IPS-NIHi7 (cell line): ENCODE results near the gene CHRNA4.

Source experiments
- DNase-seq: peaks from one replicate; pipeline ENCODE4 v3.0.0; 2012; ENCODE audit warnings: mixed read lengths; ENCODE audit errors: extremely low spot score

CHRNA4 gene

DNA sequence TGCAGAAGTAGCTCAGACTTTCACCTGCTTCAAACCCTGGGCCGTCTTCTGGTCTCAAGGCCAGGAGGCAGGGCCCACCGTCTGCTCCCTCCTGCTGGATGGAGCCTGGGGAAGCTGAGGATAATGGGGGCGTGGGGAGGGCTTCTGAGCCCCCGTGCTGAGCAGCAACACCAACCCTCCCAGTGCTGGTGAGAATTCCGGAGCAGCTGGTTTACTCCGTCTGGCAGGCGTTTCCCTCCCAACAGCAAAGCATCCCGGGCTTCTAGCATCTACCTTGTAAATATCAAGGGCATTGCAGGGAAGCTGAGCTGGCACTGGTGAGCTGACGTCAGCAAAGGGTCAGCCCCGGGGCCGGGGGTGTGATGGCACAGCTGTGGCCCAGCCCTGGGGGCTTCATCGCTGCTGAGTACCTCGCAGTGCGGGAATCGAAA is 16.8 kb upstream of the CHRNA4 start:
- no peak for DNase-seq

DNA sequence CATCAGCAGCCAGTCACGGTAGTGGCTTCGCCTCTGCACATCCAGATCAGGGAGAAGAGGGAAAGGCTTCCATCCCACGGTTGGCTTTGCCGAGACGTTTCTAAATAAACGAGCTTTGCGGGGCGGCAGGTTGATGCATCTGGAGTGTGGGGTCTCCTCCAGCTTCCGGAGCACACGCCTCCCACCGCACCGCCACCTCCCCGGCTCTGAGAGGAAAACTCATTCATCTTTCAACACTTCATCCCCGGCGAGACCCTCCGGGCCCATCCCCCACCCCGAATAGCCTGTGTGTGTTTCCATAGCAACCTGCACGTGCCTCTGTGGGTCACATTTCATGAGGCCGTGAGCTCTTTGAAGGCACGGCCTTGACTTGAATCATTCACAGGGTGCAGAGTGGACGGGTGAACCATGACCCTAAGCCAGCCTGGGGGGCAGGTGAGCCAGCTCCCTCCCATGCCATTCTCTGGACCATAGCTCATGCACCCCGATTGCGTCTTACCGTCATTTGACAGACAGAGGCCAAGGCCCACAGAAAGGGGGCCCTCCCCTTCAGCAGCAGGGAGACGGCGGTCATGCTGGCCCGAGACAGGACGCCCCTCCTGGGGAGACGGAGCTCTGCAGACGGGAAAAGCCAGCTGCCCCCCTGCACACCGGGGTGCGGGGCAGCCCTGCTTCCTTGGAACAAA is 16.2 kb upstream of the CHRNA4 start:
- peak; percentile 64 for DNase-seq

- no peak for DNase-seq
Measured at GRCh38 chr20:63376283-63377250, 15.4 kb upstream of the CHRNA4 start.

GRCh38 chr20:63375438-63375837 is 14.3 kb upstream of the CHRNA4 start:
- no peak for DNase-seq

DNA sequence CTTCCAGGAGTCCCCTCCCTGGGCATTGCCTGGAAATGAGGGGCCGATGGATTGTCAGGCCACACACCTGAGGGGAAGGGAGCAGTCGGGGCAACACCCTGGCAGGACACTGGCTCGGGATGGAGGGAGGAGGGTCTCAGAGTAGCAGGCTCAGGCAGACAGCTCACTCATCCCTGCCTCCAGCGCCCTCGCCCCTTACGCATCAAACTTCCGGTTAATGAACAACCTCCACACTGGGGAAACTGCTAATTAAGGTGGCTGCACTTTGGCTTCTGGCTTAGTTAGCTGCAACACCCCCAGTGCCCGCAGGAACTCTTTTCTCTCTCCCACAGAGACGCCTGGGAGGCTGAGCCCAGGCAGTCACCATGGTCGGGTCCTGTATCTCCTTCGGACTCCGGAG is 13.4 kb upstream of the CHRNA4 start:
- no peak for DNase-seq

- DNase-seq = no peak
Measured at GRCh38 chr20:63373996-63374395, 12.8 kb upstream of the CHRNA4 start.

- no peak for DNase-seq
Measured at GRCh38 chr20:63372971-63373885, 12.1 kb upstream of the CHRNA4 start.

DNA sequence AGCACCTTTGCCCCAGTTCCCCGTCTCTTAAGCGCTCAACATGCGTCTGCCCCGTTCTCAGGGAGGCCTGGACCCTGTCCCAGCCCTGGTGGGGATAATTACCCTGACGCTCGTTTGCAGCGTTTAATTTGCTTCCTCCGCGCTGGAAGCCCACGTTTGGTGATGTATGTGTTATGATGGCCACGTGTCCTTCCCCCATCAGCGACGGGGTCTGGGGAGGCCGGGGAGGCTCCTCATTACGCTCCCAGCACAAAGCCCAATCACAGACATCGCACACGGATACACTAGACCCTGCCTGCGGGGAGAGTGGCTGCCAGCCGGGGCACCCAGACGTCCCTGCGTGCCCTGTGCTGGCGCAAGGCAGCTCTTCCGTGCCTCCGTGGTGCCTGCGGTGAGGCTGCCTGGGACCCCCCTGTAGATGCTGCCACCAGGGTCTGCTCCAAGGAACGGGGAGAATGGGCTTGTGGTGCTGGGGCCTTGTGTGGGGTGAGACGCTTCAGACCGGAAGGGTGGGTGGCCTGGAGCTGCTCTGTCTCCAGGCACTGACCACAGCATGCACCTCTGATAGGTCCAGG is 10.2 kb upstream of the CHRNA4 start:
- DNase-seq = no peak

DNA sequence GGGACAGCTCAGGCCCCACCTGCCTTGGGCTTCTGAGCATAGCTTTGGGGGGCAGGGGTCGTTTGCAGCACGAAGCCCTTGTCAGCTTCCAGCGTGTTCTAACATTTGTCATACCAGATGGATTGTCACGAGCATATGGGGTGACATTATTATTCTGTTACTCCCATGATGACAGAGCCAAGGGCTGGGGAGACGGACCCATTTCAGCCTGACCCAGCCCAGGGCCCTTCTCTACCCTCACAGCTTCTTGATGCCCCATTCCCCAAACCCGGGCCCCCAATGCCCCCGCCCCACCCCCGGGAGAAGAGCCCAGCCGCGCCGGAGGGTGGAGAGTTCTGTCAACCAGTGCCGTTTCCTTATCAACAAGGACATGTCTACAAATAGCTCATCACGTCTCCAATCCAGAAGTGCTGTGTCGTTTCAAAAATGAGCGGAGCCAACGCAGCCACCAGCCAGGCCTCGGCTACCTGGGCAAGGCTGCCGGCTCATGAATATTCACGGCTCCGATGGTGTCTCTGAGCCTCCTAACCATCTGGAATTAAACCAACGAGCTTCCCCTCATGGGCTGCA is 9.6 kb upstream of the CHRNA4 start:
- DNase-seq = no peak

- DNase-seq = no peak
Measured at GRCh38 chr20:63369724-63370617, 8.8 kb upstream of the CHRNA4 start.

DNA sequence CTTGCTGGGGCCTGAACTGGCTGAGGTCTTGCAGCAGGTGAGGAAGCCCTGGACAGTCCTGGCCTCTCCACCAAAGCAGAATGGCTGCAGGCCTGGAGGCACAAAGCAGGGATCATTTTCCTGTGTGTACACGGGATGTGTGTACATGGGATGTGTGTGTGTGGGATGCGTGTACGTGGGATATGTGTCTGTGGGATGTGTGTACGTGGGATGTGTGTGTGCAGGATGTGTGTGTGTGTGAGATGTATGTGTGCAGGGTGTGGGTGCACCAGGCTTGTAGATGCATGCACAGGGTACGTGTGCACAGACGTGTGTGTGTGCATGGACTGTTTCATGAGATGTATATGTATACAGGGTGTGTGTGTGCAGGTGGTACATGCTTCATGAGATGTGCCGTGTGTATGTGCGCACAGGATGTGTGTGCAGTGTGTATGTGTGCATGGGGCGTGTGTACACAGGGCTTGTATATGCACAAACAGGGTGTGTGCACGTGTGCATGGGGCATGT is 7.9 kb upstream of the CHRNA4 start:
- no peak for DNase-seq

DNA sequence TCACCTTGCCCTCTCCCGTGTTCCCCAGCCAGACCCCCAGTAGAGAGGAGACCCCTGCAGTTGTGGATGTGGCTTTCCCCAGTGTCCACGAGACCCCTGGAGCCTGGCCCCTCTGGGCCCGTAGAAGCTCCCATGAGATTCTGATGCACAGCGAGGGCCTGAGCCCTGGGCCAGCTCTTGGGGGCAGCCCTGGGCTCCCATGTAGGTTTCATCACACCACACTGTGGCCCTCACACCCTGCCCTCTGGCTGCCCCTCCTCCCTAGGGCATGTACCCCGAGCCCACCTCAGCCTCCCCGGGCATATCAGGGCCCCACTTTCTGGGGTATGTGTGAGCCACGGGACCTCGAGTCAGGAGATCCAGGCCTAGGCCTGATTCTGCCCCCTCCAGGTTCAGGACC is 7.0 kb upstream of the CHRNA4 start:
- DNase-seq = no peak

- no peak for DNase-seq
Measured at GRCh38 chr20:63367446-63368055, 6.4 kb upstream of the CHRNA4 start.

- DNase-seq = no peak
Measured at GRCh38 chr20:63366390-63367365, 5.5 kb upstream of the CHRNA4 start.

GRCh38 chr20:63365601-63366389 is 4.6 kb upstream of the CHRNA4 start:
- DNase-seq = no peak

DNA sequence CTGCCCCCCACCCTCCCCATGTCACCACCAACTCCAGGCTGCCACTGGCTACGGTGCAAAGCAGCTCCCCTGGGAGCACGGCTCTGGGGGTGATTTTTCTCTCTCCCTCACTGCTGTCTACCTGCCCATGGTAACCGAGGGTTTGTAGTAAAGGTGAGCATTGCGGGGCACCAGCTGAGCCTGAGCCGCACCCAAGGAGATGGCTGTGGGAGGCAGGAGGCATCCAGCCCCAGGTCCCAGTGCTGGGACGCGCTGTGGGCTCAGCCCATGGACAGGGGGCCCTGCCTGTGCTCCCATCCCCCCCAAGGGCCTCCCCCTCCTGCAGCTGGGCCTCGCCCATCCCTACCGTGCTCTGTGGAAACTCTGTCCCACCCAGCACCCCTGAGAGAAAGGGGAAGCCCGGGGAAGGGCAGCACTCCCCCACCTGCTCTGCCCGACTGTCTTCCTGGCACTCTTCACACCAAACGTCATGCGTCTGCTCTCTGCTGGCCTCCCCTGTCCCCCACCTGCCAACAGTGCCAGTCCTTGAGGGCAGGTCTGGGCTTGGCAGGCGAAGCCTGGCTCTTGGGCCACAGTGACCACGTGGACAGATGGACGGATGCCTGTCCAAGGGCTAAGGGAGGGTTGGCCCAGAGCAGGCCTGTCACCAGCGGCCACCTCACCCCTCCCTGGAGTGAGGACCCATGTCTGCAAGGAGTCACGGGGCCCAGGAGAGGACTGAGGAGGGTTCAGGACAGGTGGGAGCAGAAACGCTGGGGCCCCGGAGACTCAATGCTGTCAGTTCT is 3.8 kb upstream of the CHRNA4 start:
- DNase-seq = no peak
